Body of pancreas (tissue), 4 donors: ENCODE results near the gene PRRT1. TPM values are rescaled to one million over a fixed set of nuclear protein-coding genes. Genes with fewer than 3 reads are reported as not detected.

Source experiments
- ATAC-seq: fragments of 150-250 bp; one replicate; pipeline ENCODE4 v1.9.1; 2016
- DNase-seq, 4 donors: peaks; one replicate each; pipeline ENCODE4 v3.0.0-alpha.2; 2019
- H3K27ac ChIP-seq, 4 donors: fragments of 200-600 bp; sonication (generic); 1 replicate in 3 of 4; 2 replicates in 1 of 4; pipeline versions ENCODE4 v1.5.1 to v1.6.1; 2016 to 2019; ENCODE audit warnings: mild to moderate bottlenecking in 1 of 4, mixed read lengths in 1 of 4, moderate library complexity in 1 of 4
- H3K27me3 ChIP-seq, 2 donors: fragments of 200-600 bp; sonication (generic); one replicate each; pipeline ENCODE4 v1.6.0; 2016; ENCODE audit warnings: mild to moderate bottlenecking in 1 of 2
- H3K36me3 ChIP-seq, 2 donors: fragments of 200-600 bp; sonication (generic); replicated peaks in 1 of 2; 2 replicates each; pipeline ENCODE4 v1.5.1; 2016; ENCODE audit warnings: low read depth in 2 of 2; ENCODE audit not compliant: insufficient read depth in 1 of 2
- H3K4me1 ChIP-seq: fragments of 200-600 bp; sonication (generic); one replicate; pipeline ENCODE4 v1.6.0; 2016
- H3K4me3 ChIP-seq, 2 donors: fragments of 200-600 bp; sonication (generic); 1 replicate in 1 of 2; 2 replicates in 1 of 2; pipeline ENCODE4 v1.5.1; 2016 to 2019
- H3K9me3 ChIP-seq, 3 donors: fragments of 200-600 bp; sonication (generic); 1 replicate in 2 of 3; 2 replicates in 1 of 3; pipeline ENCODE4 v1.5.1; 2016
- POLR2A ChIP-seq, 3 donors: fragments of 450-650 bp; IDR thresholded peaks; one replicate each; pipeline ENCODE4 v1.6.1; 2016; ENCODE audit warnings: antibody characterized with exemption in 3 of 3, mild to moderate bottlenecking in 2 of 3
- WGBS, 2 donors: methylation state at CpG; one replicate each; pipeline ENCODE4 v1.1.5; 2017; 5-methylcytosine and 5-hydroxymethylcytosine counted together
- intact Hi-C: fragments of 100-400 bp; cut with DNase I; formaldehyde crosslinking; loops from one replicate; pipeline ENCODE4 v1.15.1; 2023
- total RNA-seq, 2 donors: library from RNA; depleted of rRNA; stranded (reverse); fragments of >200 nt; gene quantifications; one replicate each; pipeline ENCODE4 v1.1.0, GENCODE V29; 2016
- TF ChIP-seq, protein P1 (sequence below), 7 experiments: fragments of 450-650 bp in 4 of 7; fragments of 200-600 bp in 3 of 7; sonication (generic) in 3 of 7; IDR thresholded peaks; one replicate each; pipeline ENCODE4 v1.5.1; 2016 to 2019; ENCODE audit warnings: antibody characterized with exemption in 7 of 7

Gene PRRT1
- total RNA-seq, 2 donors from 2014 or later = not detected

DNA sequence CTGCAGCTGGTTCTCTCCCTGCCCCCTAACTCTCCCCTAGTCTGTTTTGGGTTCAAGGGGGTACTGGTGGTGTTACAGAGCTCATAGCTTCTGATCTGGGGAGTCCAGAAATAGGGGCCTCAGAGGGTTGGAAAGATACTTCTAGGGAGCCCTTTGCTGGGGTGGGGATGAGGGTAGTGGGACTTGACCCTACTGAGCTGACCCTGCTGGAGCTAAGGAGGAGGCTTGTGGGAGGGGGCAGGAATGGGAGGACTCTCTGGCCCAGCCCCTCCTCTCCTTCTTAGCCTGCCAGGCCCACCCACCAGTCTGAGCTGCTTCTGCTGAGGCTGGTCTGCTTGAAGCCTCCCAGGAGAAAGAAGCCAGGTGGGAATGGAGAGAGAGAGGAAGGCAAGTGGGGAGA is 12.6 kb upstream of the PRRT1 start, which contains the start of gene EGFL8:
Gene EGFL8 (plus strand): TSS at position 301 of the 400 bp plus-strand sequence. CDS start 1,571 bp downstream, outside the sequence.
- peak within 1 kb of the TSS in 2 of 4 donors; percentile 9 to 18 for H3K27ac ChIP-seq
- no peaks in the 10 kb centered on the region for H3K27me3 ChIP-seq
- H3K9me3 ChIP-seq = no peaks in the 10 kb centered on the region
- DNase-seq (no peak), ATAC-seq (no peak)
- no peak for TF ChIP-seq POLR2A (IDR thresholded peaks at IDR 0.05)
- TF ChIP-seq, protein P1, sequence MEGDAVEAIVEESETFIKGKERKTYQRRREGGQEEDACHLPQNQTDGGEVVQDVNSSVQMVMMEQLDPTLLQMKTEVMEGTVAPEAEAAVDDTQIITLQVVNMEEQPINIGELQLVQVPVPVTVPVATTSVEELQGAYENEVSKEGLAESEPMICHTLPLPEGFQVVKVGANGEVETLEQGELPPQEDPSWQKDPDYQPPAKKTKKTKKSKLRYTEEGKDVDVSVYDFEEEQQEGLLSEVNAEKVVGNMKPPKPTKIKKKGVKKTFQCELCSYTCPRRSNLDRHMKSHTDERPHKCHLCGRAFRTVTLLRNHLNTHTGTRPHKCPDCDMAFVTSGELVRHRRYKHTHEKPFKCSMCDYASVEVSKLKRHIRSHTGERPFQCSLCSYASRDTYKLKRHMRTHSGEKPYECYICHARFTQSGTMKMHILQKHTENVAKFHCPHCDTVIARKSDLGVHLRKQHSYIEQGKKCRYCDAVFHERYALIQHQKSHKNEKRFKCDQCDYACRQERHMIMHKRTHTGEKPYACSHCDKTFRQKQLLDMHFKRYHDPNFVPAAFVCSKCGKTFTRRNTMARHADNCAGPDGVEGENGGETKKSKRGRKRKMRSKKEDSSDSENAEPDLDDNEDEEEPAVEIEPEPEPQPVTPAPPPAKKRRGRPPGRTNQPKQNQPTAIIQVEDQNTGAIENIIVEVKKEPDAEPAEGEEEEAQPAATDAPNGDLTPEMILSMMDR (IDR thresholded peaks at IDR 0.05) = no peak
- H3K4me3 ChIP-seq = no peak within 1 kb of the TSS
- H3K36me3 ChIP-seq = peaks cover 0 to 1% of the 10 kb centered on the region in 2 donors
- intact Hi-C loops = no loop called here
- no peaks in the 10 kb centered on the region for H3K4me1 ChIP-seq

DNA sequence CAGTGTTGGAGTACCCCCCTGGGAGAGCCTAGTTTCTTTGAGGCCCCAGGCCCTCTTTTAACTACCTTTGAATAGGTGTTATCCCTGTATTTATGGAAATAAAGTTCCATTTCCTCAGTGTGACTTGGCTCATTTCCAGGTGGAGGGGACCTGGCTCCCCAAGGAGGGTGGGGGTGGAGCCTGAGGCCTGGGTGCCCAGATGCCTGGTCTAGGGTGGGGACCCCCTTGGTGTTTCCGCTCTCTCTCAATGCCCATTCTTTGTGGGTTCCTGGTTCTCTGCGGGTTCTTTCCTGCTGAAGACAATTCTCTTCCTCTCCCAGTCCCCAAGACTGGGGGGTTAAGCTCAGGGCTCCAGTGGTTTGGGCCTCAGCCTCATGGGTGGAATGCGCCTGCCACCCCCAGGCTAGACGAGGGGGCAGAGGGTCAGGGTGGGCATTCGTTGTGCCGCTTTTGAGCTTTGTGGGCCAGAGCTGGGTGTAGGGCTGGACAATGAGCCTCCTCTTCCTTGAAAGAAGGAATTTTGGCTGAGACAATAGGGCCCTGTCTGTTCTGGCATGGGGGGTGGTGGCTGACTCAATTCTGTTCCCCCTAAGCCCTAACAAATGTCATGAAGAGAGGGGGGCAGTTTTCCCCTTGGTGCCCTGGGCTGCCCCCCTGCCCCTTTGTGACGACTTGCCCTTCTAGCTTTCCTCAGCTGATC is 12.0 kb upstream of the PRRT1 start:
- H3K27ac ChIP-seq = peak overlapping the region in 2 of 4 donors; percentile 9 to 18
- no peak overlapping the region for H3K4me3 ChIP-seq
- intact Hi-C loops = no loop called here
- H3K36me3 ChIP-seq = peaks cover 0 to 1% of the 10 kb centered on the region in 2 donors
- ATAC-seq (peak; percentile 16), DNase-seq (no peak)
- no peaks in the 10 kb centered on the region for H3K27me3 ChIP-seq
- TF ChIP-seq, protein P1 (IDR thresholded peaks at IDR 0.05) = no peak
- no peak for TF ChIP-seq POLR2A (IDR thresholded peaks at IDR 0.05)
- no peaks in the 10 kb centered on the region for H3K9me3 ChIP-seq
- WGBS, 2 donors = 85 to 86% methylated on average over 6 to 7 of the region's 7 CpGs
- no peaks in the 10 kb centered on the region for H3K4me1 ChIP-seq

DNA sequence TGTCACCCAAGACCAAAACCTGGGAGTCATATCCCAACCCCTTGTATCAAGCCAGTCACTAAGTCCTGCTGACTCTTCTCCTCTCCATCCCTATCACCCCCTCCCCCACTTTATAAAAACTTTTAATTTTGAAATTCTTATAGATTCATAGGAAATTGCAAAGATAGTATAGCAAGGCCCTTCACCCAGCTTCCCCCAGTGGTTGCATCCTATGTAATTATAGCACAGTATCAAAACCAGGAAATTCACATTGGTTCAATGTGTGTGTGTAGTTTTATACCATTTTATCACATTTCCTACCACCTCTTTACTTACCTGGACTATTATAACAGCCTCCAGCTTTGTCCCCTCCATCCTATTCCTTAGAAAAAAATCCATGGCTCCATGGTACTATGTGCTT is 6.3 kb upstream of the PRRT1 start:
- Histone ChIP-seq H3K27me3 (no peaks in the 10 kb centered on the region), H3K27ac (no peak overlapping the region), H3K4me3 (no peak overlapping the region), H3K36me3 (no peaks in the 10 kb centered on the region), H3K4me1 (peaks cover 23% of the 10 kb centered on the region), H3K9me3 (no peaks in the 10 kb centered on the region)
- TF ChIP-seq, protein P1 (IDR thresholded peaks at IDR 0.05) = no peak
- no peak for TF ChIP-seq POLR2A (IDR thresholded peaks at IDR 0.05)
- intact Hi-C loops = loop anchor here (5.0 kb wide), 1 partner anchor 41 kb away; no protein-coding TSS in a partner anchor
- no peak for DNase-seq
- no peak for ATAC-seq

DNA sequence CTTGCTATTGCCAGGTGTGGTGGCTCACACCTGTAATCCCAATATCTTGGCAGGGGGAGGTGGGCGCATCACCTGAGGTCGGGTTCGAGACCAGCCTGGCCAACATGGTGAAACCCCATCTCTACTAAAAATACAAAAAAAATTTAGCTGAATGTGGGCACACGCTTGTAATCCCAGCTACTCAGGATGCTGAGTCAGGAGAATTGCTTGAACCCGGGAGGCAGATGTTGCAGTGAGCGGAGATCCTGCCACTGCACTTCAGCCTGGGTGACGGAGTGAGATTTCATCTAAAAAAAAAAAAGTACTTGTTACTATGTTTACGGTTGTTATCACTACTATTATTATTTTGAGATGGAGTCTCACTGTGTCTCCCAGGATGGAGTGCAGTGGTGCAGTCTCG is 5.2 kb upstream of the PRRT1 start:
- H3K36me3 ChIP-seq = no peaks in the 10 kb centered on the region
- H3K27ac ChIP-seq = no peak overlapping the region
- no peak overlapping the region for H3K4me3 ChIP-seq
- H3K9me3 ChIP-seq = no peaks in the 10 kb centered on the region
- no peaks in the 10 kb centered on the region for H3K27me3 ChIP-seq
- 87 to 89% methylated on average over 9 of the region's 9 CpGs for WGBS, 2 donors
- DNase-seq = no peak
- intact Hi-C loops = loop anchor here (5.0 kb wide), 1 partner anchor 40 kb away; no protein-coding TSS in a partner anchor
- ATAC-seq = no peak
- TF ChIP-seq, protein P1 (IDR thresholded peaks at IDR 0.05) = no peak
- no peak for TF ChIP-seq POLR2A (IDR thresholded peaks at IDR 0.05)
- peaks cover 25% of the 10 kb centered on the region for H3K4me1 ChIP-seq
